Esophagus muscularis mucosa (tissue), 3 donors: ENCODE results near the gene ANKRD44.

Source experiments
- CTCF ChIP-seq, 3 experiments: fragments of 200-600 bp in 2 of 3; fragments of 450-650 bp in 1 of 3; sonication (generic) in 2 of 3; IDR thresholded peaks; one replicate each; pipeline ENCODE4 v1.5.1; 2017 to 2019; ENCODE audit warnings: antibody characterized with exemption in 3 of 3, mild to moderate bottlenecking in 2 of 3, moderate library complexity in 1 of 3
- POLR2A ChIP-seq: fragments of 450-650 bp; IDR thresholded peaks from one replicate; pipeline ENCODE4 v1.6.1; 2017; ENCODE audit warnings: antibody characterized with exemption, moderate library complexity, mild to moderate bottlenecking, low read depth

GRCh38 chr2:197163712-197164140, 146.9 kb downstream of the ANKRD44 start:
- TF ChIP-seq CTCF (IDR thresholded peaks at IDR 0.05): no peak
- no peak for TF ChIP-seq POLR2A
